ENCODE results near the gene MRPL22.

DNA sequence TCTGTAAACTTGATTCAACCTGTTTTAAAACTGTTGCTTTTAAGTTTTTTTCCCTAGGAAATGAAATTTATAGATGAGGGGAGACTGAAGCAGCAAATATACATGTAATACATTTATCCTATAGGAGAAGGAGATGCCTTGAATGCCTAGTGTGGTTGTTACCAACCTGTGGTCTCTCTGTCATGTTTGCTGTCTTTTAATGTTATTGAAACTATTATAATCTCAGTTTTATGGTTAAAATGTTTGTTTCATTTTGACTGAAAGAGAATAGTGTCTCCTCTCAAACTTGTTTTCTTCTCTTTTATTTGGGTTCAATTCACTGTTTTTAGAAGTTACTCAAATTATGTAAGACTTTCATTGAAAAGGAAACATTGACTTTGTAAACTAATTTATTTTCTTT is 15.8 kb downstream of the MRPL22 start:
- TF ChIP-seq, protein P1, sequence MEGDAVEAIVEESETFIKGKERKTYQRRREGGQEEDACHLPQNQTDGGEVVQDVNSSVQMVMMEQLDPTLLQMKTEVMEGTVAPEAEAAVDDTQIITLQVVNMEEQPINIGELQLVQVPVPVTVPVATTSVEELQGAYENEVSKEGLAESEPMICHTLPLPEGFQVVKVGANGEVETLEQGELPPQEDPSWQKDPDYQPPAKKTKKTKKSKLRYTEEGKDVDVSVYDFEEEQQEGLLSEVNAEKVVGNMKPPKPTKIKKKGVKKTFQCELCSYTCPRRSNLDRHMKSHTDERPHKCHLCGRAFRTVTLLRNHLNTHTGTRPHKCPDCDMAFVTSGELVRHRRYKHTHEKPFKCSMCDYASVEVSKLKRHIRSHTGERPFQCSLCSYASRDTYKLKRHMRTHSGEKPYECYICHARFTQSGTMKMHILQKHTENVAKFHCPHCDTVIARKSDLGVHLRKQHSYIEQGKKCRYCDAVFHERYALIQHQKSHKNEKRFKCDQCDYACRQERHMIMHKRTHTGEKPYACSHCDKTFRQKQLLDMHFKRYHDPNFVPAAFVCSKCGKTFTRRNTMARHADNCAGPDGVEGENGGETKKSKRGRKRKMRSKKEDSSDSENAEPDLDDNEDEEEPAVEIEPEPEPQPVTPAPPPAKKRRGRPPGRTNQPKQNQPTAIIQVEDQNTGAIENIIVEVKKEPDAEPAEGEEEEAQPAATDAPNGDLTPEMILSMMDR (IDR thresholded peaks at IDR 0.05 in 8 of 11, conservative IDR thresholded peaks at IDR 0.05 in 3 of 11) = no peak
- TF ChIP-seq POLR2A (IDR thresholded peaks at IDR 0.05) = no peak
- TF ChIP-seq POLR2AphosphoS5 (IDR thresholded peaks at IDR 0.05) = no peak
